Smooth muscle cell of the brain vasculature (primary cell): Measurements from ENCODE around the gene ERCC1.

Experiments
- DNase-seq: peaks from one replicate; pipeline ENCODE4 v3.0.0-alpha.2; 2012; ENCODE audit warnings: low read depth, low spot score

Gene ERCC1

DNA sequence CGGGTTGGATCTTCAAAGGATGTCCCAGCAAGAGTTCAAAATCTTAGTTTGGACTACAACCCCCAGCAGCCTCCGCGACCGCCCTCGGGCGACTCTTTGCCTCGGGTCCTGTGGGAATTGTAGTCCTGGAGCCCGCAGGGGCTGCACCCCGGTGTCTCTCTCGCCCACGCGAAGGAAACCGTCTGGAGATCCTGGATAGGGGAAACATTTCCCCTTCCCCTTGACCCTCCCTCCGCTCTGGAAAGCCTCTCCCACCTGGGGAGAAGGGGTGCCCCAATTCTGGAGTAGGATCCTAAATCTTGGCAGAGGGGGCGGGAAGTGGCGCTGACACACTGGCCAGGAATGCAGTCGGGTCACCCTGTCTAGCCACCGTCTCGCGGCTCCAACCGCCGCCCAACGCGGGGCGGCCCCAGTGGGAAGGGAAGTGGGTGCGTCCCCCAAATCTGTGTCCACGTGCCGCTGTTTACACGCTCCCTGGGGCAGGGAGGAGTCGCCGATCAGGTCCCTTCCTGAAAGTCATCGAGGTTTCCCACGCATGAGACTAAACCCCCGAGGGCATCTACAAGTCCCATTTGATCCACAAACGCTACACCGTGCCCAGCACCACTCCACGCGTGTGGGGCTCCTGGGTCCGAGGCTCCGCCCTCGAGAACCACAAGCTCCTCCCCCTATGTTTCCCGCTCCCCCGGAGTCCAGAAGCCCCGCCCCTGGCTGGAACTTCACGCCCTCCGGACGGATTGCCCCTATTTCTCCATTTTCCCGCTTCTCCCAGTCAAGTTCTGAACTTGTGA is 18.1 kb downstream of the ERCC1 start:
- peak; percentile 73 for DNase-seq

DNA sequence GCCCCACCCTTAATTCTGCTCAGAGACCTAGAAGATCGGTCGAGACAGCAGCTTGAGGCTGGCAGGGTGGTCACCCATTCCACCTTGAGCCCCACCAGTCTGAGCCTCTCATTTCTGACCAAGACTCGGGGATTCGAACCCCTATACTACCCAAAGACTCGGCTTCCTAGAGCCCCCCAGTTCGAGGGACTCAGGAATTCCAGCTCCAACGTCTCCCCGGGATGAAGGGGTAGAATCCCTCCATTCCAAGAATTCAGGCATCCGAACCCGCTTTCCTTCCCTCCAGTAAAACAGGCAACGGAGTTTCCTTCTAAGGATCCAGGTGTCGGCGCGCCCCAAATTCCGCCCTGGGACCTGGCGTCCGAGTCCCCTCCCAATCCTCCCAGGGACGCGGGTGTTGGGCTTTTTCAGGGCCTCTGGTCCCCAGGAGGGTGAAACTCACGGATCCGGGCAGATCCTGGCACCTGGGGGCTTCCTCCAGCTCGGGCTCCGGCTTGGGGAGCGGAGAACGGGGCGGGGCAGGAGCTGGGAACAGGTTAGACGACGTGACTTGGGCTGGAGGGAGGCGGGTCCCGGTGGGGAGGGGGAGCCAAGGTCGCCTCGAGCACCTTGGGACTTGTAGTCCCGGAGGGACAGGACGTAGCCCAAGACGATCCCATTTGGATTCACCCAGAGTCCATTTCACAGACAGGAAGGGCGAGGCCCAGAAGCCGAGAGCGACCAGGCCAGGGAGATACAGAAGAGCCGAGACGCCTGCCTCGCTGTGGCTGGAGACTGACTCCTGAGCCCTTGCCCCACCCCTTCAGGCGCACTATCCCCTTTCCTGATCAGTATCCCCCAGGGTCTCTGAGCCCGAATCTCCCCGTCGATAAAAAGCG is 18.9 kb downstream of the ERCC1 start, which contains the start of gene PPP1R13L:
TSS of gene PPP1R13L (minus strand) at position 513 of the 878 bp plus-strand sequence. CDS start 6,751 bp downstream, outside the sequence.
- no peak for DNase-seq

DNA sequence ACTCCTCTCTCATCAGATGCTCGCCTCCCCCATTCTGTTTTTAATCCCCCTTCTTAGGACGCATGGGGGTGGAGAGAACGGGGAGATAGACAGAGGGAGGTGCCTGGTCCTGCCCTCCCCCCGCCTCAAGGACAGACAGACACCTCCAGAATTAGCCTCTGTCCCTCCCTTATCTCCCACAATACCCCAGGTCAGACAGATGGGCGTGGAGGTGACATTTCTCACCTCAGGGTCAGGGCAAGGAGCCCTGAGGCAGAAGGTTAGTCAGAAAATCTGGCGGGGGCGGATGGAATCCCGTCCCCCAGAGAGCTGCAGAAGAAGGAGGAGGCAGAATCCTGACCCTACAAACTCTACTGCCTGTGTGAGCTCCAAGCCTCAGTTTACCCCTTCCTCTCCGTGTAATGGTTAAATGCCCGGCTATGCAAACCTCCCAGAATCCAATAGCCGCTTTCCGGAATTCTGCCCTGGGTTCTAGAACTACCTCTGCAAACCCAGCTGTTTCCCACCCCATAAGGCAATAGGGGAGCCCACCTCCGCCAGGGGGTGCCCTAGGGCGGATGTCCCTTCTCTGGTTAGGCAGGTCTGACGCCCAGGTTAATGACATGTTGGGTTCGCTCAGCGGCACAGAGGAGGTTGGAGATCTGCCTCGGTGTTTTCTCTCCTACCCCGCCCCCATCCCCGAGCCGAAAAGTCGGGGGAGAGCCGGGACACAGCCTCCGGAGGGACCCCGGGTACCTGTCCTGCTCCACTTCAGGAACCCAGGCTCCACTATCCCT is 19.7 kb downstream of the ERCC1 start:
- no peak for DNase-seq

DNA sequence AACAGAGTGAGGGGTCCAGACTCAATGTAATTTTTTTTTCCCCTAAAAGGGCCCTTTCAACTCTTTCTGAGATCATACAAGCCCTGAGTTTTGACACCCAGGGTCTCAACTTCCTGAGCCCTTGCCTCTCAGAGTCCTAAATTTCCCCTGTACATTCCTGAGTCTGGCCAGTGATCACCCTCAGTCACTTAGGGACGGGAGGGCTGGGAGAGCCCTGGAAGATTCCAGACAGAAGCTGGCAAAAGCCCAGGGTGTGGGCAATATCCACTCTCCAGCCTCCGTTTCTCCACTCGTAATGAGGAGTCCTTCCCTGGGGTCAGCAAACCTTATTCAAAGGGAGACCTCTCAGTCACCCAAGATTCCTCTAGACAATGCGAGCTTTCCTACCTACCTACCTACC is 20.4 kb downstream of the ERCC1 start:
- no peak for DNase-seq

DNA sequence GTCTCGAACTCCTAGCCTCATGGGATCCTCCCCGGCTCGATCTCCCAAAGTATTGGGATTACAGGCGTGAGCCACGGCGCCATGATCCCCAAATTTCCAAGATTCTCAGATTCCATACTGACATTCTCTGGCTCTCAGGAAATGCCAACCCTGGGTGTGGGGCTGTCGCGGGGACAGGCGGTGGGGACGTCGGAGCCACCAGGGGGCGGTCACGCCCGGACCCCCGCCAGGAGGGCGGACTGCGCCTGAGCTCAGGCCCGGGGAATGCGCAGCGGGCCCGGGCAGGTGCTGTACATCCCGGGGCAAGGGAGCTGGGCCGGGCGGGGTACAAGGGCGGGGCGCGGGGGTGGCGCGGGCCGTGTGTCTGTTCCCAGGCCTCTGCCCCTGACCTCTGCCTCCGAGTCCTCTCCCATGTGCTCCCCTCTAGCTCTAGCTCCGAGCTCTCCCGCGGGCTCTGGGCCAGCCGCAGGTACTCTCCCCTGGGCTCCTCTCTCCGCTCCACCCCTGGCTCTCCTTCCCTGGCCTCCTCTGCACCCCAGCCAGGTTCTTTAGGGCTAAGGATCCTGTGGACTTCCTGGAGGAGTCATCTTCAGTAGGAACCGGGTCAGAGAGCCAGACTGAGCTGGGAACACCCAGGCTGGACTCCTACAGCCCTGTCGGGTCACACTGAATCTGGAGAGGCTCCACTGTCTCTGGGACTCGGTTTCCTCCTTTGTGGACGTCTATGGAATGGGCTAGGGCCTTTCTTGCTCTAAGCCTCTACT is 21.2 kb downstream of the ERCC1 start:
- no peak for DNase-seq

DNA sequence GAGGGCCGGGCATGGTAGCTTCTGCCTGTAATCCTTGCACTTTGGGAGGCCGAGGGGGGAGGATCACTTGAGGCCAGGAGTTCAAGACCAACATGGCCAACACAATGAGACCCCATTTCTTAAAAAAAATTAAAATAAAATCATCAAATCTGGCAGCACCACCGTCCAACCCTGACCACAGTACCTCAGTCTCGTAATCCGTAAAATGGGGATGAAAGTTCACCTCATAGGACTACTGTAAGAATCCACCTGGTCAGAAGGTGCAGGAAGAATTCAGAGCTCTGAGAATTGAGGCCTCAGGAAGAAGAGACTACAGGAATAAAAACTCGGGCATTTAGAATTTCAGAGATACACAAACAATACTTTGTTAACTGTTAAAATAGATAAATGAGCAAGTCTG is 21.9 kb downstream of the ERCC1 start:
- no peak for DNase-seq

DNA sequence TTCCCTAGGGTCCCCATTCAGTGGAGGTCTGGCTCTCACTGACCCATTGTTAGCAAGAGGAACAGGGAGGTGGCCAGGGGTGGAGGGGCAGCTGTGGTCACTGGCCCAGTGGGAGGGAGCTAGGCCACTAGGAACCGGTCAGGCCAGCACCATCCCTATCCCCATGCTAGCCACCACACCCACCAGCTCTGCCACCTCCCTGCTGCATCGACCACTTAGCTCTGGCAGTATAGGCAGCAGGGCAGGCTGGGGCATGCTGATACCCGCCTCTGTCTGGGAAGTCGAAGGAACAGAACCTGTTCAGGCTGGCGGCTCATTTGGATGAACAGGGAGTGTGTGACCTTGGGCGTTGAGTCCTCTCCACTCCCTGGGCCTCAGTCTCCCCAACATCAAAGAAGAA is 23.5 kb downstream of the ERCC1 start:
- no peak for DNase-seq

DNA sequence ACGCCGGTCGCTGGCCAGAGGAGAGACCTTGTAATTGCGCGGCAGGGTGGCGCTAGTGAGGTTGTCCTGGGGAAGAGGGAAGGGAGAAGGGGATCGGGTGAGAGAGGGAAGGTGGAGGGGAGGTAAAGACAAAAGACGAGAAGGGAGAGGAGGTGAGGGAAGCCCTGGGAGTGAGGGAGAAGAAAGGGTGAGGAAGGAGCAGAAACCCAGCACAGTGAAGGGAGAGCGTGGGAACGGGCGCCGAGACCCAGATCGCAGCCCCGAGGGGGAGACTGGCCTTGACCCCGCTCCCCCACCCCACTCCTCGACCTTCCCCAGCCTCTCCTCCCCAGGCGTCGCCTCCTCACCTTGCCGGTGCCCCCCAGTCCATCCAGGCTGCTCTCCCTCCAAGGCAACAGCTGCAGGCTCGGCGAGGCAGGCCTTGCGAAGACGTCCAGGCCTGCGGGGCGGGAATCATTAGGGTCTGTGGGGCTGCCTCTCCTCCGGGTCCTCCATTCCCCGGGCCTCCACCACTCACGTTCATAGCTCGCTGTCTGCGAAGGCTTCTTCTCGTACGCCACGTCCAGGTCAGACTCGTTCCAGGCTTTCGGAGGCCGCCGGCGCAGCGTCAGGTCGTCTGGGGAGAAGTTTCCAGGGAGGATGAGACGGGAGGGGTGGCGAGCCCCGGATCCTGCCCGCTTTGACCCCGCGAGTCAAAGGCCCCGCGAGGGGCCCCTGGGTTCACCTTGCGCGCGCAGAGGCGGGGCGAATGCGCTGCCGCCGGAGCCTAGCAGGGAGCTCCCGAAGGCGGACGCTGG is 27.7 kb downstream of the ERCC1 start:
- DNase-seq = no peak

DNA sequence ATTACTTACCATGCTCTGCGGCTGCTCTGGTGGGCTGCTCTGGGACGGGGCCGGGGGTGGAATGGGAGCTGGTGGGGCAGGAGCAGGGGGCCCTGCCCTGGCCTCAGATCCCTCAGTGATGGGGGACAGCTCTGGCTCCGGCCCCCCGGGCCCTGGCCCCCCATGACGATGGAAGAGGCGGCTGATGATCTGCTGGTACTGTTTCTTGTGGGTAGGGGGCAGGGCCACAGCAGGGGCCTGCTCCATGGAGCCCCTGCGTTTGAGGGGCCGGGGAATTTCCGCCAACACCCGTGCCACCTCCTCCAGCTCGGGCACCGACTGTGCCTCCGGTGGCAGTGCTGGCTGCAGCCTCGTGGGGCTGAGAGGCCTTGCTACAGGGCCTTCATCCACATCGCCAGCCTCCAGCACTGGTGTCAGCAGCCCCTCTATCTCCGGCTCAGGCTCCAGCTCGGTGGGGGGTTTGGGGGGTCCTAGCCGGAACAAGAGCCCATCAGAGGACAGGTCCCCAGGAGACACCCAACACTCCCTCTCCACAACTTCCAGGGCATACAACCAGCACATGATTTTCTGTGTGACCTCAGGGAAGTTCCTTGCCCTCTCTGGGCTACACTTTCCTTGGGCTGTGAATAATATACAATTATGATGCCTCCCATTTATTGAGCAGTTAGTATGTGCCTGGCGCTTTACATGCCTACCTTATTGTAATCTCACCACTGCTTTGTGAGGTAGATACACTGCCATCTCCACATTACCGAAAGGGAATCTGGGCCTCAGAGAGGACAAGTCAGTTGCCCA is 31.6 kb downstream of the ERCC1 start:
- DNase-seq = no peak

DNA sequence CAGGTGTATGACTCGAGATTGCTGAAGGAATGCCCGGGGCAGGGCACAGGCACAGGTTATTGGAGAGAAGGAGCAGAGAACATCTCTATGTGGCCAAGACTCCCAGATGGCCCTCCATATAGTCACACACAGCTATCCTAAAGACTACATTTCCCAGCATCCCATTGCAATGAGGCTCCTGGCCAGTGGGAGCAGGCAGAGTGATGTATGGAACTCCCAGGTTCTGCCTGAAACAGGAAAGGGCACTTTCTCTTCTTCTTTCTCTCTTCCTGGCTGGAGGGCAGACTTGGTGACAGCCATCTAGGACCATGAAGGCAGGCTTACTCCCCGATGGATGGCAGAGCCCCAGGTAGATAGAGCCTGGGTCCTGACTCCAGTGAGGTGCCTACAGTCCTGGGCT is 32.4 kb downstream of the ERCC1 start:
- no peak for DNase-seq

DNA sequence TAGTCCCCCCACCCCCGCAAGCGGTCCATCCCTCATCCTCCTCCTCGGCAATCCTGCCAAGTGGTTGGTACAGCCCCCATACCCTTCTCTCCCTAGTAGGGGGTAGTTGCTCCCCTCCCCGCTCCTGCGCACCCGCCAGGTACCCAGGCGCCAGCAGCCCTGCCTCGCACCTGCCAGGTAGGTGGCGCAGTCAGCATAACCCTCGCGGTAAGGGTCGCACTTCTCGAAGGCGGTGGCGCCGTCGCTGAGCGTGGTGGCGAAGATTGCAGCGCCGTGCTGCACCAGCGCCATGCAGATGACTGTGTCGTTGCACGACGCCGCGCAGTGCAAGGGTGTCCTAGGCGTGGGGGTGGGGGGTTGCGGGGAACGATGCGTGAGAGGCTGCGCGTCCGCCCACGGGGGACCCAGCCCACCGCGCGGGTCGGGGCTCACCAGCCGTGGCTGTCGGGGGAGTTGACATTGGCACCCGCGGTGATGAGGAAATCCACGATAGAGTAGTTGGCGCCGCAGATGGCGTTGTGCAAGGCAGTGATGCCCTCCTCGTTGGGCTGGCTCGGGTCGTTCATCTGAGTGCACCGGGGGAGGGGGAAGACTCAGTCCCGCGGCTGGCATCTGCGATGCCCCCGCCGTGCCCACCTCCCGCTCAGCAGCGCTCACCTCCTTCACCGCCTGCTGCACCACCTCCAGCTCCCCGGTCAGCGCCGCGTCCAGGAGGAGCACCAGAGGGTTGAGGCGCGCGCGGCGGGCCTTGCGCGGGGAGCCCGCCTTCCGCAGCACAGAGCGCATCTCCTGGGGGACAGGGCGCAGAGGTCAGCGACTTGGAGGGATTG is 38.1 kb downstream of the ERCC1 start:
- no peak for DNase-seq

DNA sequence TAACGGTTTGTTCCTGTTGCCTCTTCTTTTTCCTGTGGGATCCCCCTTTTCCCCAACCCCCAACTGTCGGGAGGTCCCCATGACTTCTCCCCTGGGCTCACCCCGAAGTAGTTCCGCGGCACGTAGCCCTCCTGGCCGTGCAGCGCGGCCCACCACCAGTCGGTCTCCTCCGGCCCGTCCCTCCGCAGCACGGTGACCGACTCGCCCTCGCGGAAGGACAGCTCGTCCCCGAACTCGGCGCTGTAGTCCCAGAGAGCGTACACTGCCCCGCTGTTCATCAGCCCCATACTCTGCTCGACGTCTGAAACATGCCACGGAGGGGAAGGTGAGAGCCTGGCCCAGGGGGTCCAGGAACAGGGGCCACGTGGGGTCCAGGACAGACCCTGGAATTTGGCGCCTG is 41.3 kb downstream of the ERCC1 start:
- DNase-seq = no peak

DNA sequence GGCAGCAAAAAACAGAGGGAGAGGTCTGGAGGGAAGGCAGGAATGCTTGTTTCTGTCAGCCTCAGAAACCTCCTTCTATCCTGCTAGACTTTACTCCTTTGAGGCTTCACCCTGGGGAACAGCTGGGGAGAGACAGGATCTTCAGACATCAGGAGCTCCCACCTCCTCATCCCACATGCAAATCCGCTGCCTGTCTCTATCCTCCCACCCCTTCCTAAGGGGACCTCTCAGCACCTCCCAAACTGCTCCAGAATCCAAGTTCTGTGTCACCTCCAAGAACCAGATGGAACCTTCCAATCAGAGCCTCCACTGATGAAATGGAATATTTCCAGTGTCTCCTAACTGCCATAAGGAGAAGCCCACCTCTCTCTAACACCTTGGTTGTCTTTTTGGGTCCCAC is 43.6 kb downstream of the ERCC1 start:
- no peak for DNase-seq

DNA sequence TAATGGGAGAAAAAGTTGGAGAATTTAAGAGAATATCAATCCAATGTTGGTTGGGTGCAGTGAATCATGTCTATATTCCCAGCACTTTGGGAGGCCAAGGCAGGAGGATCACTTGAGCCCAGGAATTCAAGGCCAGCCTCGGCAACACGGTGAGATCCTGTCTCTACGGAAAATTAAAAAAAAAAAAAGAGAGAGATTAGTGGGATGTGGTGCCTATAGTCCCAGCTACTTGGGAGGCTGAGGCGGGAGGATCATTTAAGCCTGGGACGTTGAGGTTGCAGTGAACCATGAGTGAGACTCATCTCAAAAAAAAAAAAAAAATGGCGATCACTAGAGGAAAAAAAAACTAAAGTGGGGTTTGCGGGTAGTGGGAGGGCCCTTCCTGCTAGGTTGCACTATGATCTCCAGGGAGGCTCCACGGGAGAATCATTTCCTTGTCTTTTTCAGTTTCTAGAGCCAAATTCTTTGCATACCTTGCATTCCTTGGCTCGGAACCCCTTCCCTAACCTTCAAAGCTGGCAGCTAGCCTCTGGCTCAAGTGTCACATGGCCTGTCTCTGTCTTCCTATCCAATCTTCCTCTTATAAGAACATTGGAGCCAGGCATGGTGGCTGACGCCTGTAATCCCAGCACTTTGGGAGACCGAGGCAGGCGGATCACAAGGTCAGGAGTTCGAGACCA is 47.5 kb downstream of the ERCC1 start:
- DNase-seq = no peak

DNA sequence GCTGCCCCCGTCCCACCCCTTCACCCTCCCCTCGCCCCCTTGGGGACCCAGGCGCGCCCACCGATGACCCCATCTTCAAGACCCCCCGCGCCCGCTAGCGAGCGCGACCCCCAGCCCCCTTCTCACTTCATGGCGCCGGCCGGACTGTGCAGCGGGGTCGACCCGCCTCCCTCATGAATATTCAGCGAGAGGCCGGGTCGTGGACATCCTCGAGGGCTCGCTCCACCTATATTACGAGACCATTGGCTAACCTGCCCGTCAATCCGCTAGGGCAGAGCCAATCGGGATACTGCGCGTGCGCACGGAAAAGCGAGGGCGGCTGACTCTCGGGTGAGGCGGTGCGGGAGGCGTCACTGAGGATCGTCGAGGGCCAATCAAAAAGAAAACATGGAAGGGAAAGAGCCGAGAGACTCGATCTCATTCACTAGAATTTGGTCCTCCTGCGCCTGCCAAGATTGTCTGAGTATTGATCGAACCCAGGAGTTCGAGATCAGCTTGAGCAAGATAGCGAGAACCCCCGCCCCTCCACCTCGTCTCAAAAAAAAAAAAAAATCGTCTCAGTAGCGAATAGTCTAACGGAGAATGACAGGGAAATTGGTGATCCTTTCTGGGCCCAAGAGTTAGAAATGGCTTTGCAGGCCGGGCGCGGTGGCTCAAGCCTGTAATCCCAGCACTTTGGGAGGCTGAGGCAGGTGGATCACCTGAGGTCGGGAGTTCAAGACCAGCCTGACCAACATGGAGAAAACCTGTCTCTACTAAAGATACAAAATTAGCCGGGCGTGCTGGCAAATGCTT is 53.1 kb downstream of the ERCC1 start, which contains the start of gene ERCC2:
TSS of gene ERCC2 (minus strand) at position 164 of the 795 bp plus-strand sequence. CDS start at position 131, 33 bp downstream.
- DNase-seq = peak; percentile 98

DNA sequence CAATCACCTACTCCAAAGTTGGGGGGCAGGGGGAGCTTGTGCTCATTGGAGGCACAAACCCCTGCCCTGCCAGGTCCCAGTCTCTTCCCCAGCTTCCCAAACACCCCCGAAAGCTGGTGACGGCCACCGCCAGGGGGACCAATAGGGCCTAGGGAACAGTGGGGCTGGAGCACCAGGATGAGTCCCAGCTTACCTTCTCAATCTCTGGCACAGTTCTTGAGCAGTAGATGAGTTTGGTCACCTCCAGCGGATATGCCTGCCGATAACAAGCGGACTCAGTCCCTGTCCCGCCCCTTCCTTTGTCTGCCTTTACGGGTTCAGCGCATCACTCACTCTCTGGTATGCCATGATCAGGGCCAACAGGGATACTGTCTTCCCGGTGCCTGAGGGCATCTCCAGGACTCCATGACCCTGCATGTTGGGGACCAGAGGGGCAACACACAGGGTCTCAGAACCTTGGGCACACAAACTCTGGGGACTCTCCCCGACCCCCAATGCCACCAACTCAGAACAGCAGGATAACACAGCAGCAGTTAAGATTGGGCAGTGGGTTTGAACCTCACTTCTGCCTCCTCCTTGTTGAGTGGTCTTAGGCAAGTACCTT is 54.9 kb downstream of the ERCC1 start:
- DNase-seq = no peak

DNA sequence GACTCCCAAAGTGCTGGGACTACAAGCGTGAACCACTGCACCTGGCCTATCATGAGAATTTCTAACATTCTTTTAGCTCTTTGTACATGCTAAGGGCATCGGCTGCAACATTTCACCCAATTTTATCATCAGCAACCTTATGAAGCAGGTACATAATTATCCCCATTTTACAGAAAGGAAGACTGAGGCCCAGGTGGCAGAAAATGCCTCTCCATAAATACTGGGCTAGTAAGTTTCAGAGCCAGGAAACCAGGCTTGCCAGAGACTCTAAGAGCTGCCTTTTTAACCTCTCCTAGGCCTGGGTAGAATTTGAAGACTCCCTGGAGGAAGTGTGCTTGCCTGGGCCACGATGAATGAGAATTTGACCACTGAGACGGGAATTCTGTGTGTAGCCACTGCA is 55.6 kb downstream of the ERCC1 start:
- no peak for DNase-seq
